Thyroid gland (tissue), 4 donors: ENCODE results near the gene QPCT.

Source experiments
- CTCF ChIP-seq, 6 experiments: fragments of 200-600 bp in 3 of 6; fragments of 450-650 bp in 3 of 6; sonication (generic) in 3 of 6; IDR thresholded peaks; one replicate each; pipeline ENCODE4 v1.5.1; 2016 to 2019; ENCODE audit warnings: antibody characterized with exemption in 6 of 6, mild to moderate bottlenecking in 2 of 6, inconsistent platforms in 1 of 6, moderate library complexity in 1 of 6
- POLR2A ChIP-seq, 2 donors: fragments of 450-650 bp; IDR thresholded peaks; one replicate each; pipeline ENCODE4 v1.6.1; 2017; ENCODE audit warnings: antibody characterized with exemption in 2 of 2, mild to moderate bottlenecking in 2 of 2, moderate library complexity in 1 of 2

DNA sequence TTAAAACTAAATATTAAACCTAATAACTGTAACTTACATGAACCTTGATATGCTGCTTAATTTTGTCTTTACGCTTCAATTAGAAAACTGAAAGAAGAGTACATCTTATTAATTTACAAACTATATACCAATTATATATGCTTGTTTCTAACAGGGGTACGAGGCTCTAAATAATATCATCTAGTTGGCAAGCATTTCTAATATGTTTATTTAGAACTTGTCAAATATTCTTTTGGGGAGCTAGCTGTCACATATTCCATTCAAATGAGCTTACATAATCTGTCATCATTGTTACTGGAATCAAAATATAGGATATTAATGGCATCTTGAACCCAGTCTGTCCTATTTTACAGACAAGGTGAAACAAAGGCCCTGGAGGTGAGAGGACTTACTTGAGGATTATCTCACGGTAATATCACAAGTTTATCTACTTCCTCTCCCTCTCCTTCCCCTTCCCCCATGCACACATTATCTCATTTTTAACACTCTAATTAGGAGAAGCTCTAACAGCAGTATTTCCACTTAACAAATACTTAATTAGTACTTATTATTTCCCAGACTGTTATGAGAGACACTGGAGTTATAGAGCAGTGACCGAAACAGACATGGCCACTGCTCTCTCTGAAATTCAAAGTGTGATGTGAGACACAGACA lies 23.3 kb upstream of the QPCT start:
- no peak for TF ChIP-seq POLR2A (IDR thresholded peaks at IDR 0.05)
- TF ChIP-seq CTCF (IDR thresholded peaks at IDR 0.05) = no peak
